HEK293 (cell line): Measurements from ENCODE around the gene VPS18.

Experiments used
- ATF2 ChIP-seq: fragments of 450-650 bp; formaldehyde crosslinking; IDR thresholded peaks from 2 replicates; pipeline ENCODE4 v1.5.1; 2016; ENCODE audit warnings: missing biosample characterization, missing genetic modification characterization, low read depth
- ELK4 ChIP-seq: IDR thresholded peaks from 2 replicates; pipeline ENCODE4 v1.6.1; 2011; ENCODE audit warnings: mild to moderate bottlenecking, low read depth, low read length, borderline replicate concordance
- KLF8 ChIP-seq: fragments of 450-650 bp; formaldehyde crosslinking; IDR thresholded peaks from 2 replicates; pipeline ENCODE4 v1.5.1; 2016; ENCODE audit warnings: missing biosample characterization, missing genetic modification characterization
- SCRT1 ChIP-seq: fragments of 450-650 bp; formaldehyde crosslinking; IDR thresholded peaks from 2 replicates; pipeline ENCODE4 v1.5.1; 2016; ENCODE audit warnings: missing biosample characterization, missing genetic modification characterization, borderline replicate concordance
- YY1 ChIP-seq: fragments of 450-650 bp; formaldehyde crosslinking; IDR thresholded peaks from 2 replicates; pipeline ENCODE4 v1.5.1; 2018; ENCODE audit warnings: missing biosample characterization, missing genetic modification characterization
- ZFP69B ChIP-seq: fragments of 450-650 bp; formaldehyde crosslinking; IDR thresholded peaks from 2 replicates; pipeline ENCODE4 v1.5.1; 2016; ENCODE audit warnings: missing biosample characterization, missing genetic modification characterization
- ZNF132 ChIP-seq: fragments of 450-650 bp; formaldehyde crosslinking; IDR thresholded peaks from 2 replicates; pipeline ENCODE4 v1.5.1; 2017; ENCODE audit warnings: missing biosample characterization, missing genetic modification characterization, borderline replicate concordance
- ZNF146 ChIP-seq: fragments of 450-650 bp; formaldehyde crosslinking; IDR thresholded peaks from 2 replicates; pipeline ENCODE4 v1.5.1; 2016; ENCODE audit warnings: missing biosample characterization, missing genetic modification characterization
- ZNF16 ChIP-seq: fragments of 450-650 bp; formaldehyde crosslinking; IDR thresholded peaks from 2 replicates; pipeline ENCODE4 v1.5.1; 2016; ENCODE audit warnings: low read depth, missing biosample characterization, missing genetic modification characterization
- ZNF184 ChIP-seq: fragments of 450-650 bp; IDR thresholded peaks from 2 replicates; pipeline ENCODE4 v1.5.1; 2018; ENCODE audit warnings: missing biosample characterization, mild to moderate bottlenecking, missing genetic modification characterization
- ZNF37A ChIP-seq: fragments of 450-650 bp; IDR thresholded peaks from 2 replicates; pipeline ENCODE4 v1.5.1; 2018; ENCODE audit warnings: missing biosample characterization, missing genetic modification characterization
- ZNF449 ChIP-seq: fragments of 450-650 bp; formaldehyde crosslinking; IDR thresholded peaks from 2 replicates; pipeline ENCODE4 v1.5.1; 2017; ENCODE audit warnings: missing biosample characterization, mild to moderate bottlenecking, missing genetic modification characterization, moderate library complexity
- ZNF518A ChIP-seq: fragments of 450-650 bp; formaldehyde crosslinking; conservative IDR thresholded peaks from 2 replicates; pipeline ENCODE4 v1.5.1; 2016; ENCODE audit warnings: low read depth, missing biosample characterization, missing genetic modification characterization
- ZNF529 ChIP-seq: fragments of 450-650 bp; formaldehyde crosslinking; IDR thresholded peaks from 2 replicates; pipeline ENCODE4 v1.5.1; 2017; ENCODE audit warnings: missing genetic modification characterization, missing biosample characterization; ENCODE audit not compliant: insufficient replicate concordance
- ZNF549 ChIP-seq: fragments of 450-650 bp; IDR thresholded peaks from 2 replicates; pipeline ENCODE4 v1.5.1; 2018; ENCODE audit warnings: missing biosample characterization, missing genetic modification characterization, mild to moderate bottlenecking, inconsistent platforms, moderate library complexity
- ZNF600 ChIP-seq: fragments of 450-650 bp; formaldehyde crosslinking; IDR thresholded peaks from 2 replicates; pipeline ENCODE4 v1.5.1; 2016; ENCODE audit warnings: missing biosample characterization, missing genetic modification characterization
- ZNF670 ChIP-seq: fragments of 450-650 bp; formaldehyde crosslinking; IDR thresholded peaks from 2 replicates; pipeline ENCODE4 v1.5.1; 2016; ENCODE audit warnings: missing biosample characterization, missing genetic modification characterization, low read depth
- ZNF677 ChIP-seq: fragments of 450-650 bp; IDR thresholded peaks from 2 replicates; pipeline ENCODE4 v1.5.0; 2018; ENCODE audit warnings: missing biosample characterization, mild to moderate bottlenecking, missing genetic modification characterization, moderate library complexity
- ZNF692 ChIP-seq: fragments of 450-650 bp; formaldehyde crosslinking; IDR thresholded peaks from 2 replicates; pipeline ENCODE4 v1.5.1; 2016; ENCODE audit warnings: missing biosample characterization, missing genetic modification characterization
- ZNF777 ChIP-seq: fragments of 450-650 bp; formaldehyde crosslinking; IDR thresholded peaks from 2 replicates; pipeline ENCODE4 v1.5.1; 2017; ENCODE audit warnings: missing biosample characterization, missing genetic modification characterization, borderline replicate concordance
- ZNF830 ChIP-seq: fragments of 450-650 bp; IDR thresholded peaks from 2 replicates; pipeline ENCODE4 v1.5.0; 2018; ENCODE audit warnings: missing biosample characterization, missing genetic modification characterization, low read depth, mild to moderate bottlenecking, moderate library complexity
- TF ChIP-seq, protein P1 (sequence below): fragments of 450-650 bp; formaldehyde crosslinking; IDR thresholded peaks from 2 replicates; pipeline ENCODE4 v1.5.1; 2016; ENCODE audit warnings: missing biosample characterization, missing genetic modification characterization
- TF ChIP-seq, protein P2 (sequence below): fragments of 450-650 bp; formaldehyde crosslinking; IDR thresholded peaks from 2 replicates; pipeline ENCODE4 v1.5.1; 2017; ENCODE audit warnings: missing biosample characterization, missing genetic modification characterization
- TF ChIP-seq, protein P3 (sequence below): fragments of 450-650 bp; IDR thresholded peaks from 2 replicates; pipeline ENCODE4 v1.5.1; 2018; ENCODE audit warnings: missing biosample characterization, mild to moderate bottlenecking, missing genetic modification characterization

The VPS18 gene

GRCh38 chr15:40952901-40953712, 58.9 kb downstream of the VPS18 start, which contains the start of gene CHAC1 (continued):
- TF ChIP-seq ZNF518A (no peak), SCRT1 (tag by site-specific recombination) (no peak), ZNF777 (tag by site-specific recombination) (peak; percentile 44; the same call in 1 of the 2 replicates), ZNF16 (no peak), KLF8 (tag by site-specific recombination) (peak; percentile 78; the same call in 1 of the 2 replicates), ZNF37A (no peak), ZNF549 (tag by site-specific recombination) (no peak), YY1 (tag by site-specific recombination) (no peak), ZFP69B (peak; percentile 73; the same call in 1 of the 2 replicates), ZNF529 (tag by site-specific recombination) (no peak), ZNF184 (tag by site-specific recombination) (no peak), ZNF677 (tag by site-specific recombination) (no peak), ZNF132 (tag by site-specific recombination) (no peak), ELK4 (no peak), ZNF600 (tag by site-specific recombination) (peak; percentile 71), ZNF449 (tag by site-specific recombination) (no peak), ZNF692 (tag by site-specific recombination) (peak; percentile 93), ZNF146 (tag by site-specific recombination) (no peak), ATF2 (tag by site-specific recombination) (no peak), ZNF830 (no peak), ZNF670 (tag by site-specific recombination) (no peak)
- TF ChIP-seq, protein P1, sequence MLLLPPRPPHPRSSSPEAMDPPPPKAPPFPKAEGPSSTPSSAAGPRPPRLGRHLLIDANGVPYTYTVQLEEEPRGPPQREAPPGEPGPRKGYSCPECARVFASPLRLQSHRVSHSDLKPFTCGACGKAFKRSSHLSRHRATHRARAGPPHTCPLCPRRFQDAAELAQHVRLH (tag by site-specific recombination) = no peak
- TF ChIP-seq, protein P2, sequence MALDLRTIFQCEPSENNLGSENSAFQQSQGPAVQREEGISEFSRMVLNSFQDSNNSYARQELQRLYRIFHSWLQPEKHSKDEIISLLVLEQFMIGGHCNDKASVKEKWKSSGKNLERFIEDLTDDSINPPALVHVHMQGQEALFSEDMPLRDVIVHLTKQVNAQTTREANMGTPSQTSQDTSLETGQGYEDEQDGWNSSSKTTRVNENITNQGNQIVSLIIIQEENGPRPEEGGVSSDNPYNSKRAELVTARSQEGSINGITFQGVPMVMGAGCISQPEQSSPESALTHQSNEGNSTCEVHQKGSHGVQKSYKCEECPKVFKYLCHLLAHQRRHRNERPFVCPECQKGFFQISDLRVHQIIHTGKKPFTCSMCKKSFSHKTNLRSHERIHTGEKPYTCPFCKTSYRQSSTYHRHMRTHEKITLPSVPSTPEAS (tag by site-specific recombination) = no peak
- TF ChIP-seq, protein P3, sequence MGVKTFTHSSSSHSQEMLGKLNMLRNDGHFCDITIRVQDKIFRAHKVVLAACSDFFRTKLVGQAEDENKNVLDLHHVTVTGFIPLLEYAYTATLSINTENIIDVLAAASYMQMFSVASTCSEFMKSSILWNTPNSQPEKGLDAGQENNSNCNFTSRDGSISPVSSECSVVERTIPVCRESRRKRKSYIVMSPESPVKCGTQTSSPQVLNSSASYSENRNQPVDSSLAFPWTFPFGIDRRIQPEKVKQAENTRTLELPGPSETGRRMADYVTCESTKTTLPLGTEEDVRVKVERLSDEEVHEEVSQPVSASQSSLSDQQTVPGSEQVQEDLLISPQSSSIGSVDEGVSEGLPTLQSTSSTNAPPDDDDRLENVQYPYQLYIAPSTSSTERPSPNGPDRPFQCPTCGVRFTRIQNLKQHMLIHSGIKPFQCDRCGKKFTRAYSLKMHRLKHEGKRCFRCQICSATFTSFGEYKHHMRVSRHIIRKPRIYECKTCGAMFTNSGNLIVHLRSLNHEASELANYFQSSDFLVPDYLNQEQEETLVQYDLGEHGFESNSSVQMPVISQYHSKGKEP (tag by site-specific recombination) = peak; percentile 34
